ENCODE results near the gene WIPF3. TPM values are rescaled to one million over a fixed set of nuclear protein-coding genes. Genes with fewer than 3 reads are reported as not detected.
A peak's percentile ranks its signal among the peaks of the same experiment; 100 is the strongest.
"Not testable (repeated sequence)": the region's sequence is repeated elsewhere in the genome, so short reads cannot be mapped to it uniquely, and the experiment has no call there.

Gene WIPF3
- total RNA-seq, 1 donor from 2014 or later = 3.4 TPM

DNA sequence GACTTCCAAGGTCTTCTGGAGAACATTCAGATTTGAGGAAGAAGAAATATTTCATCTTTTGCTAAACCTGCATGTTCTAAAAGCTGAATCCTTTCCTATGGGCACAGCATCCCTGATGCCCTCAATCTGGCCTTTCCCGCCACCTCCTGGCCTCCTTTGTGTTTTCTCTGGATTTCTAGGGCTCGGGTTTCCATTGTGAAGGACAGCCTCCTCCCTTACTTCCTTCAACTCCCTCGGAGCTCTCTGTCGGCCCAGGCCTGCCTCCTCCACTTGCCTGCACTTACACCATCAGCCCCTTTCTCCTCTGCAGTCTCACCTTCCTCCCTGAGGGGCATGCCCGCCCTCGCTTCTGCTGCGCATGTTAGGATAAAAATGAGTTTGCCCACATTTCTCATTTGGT, 75.4 kb downstream of the WIPF3 start:
- no peak for DNase-seq

DNA sequence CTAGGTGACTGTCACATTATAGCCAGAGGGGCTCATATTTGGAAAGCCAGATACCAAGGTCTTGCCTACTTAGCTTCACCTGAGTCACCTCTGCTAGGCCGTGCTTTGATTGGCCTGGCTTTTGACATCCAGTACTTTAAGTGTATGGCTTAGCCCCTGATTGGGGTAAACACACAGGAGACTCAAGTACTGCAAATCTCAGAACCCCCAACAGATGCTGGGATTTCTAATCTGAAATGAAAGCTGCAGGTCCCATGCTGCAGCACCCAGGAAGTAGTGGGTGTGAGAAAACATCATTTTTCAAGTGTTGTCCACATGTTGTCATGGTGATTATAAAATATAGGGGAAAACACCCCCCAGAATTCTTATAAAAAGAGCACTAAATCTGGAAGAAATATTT, 76.2 kb downstream of the WIPF3 start:
- no peak for DNase-seq

DNA sequence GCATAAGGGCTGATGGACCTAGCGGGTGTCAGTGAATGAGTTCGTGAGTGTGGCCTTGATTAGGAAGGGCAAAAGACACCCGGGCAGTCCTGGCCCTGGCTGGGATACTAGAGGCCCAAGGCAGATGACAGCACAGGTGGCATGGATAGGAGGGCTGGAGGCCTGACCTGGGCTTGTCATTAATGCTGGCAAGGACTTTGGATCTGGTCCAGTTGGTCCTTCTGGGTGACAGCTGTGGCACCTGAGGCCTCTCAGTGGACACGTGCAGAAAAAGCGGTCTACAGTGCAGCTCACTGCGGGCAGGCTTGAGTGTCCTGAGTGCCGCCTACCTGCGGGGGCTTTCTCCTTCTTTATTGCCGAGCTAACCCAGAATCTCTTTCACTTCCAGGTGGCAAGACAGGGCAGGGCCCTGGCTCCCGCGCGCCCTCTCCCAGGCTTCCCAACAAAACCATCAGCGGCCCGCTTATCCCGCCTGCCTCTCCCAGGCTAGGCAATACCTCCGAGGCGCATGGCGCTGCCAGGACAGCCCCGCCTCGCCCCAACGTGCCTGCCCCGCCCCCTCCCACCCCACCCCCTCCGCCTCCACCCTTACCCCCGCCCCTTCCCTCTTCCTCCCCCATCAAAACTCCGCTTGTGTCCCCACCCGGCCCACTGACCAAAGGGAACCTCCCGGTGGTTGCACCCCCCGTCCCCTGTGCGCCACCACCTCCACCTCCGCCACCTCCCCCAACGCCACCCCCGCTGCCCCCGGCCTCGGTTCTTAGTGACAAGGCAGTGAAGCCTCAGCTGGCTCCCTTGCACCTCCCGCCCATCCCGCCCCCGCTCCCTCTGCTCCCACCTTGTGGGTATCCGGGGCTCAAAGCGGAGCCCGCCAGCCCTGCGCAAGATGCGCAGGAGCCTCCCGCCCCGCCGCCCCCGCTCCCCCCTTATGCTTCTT, 77.4 kb downstream of the WIPF3 start:
- peak; percentile 36 for DNase-seq

DNA sequence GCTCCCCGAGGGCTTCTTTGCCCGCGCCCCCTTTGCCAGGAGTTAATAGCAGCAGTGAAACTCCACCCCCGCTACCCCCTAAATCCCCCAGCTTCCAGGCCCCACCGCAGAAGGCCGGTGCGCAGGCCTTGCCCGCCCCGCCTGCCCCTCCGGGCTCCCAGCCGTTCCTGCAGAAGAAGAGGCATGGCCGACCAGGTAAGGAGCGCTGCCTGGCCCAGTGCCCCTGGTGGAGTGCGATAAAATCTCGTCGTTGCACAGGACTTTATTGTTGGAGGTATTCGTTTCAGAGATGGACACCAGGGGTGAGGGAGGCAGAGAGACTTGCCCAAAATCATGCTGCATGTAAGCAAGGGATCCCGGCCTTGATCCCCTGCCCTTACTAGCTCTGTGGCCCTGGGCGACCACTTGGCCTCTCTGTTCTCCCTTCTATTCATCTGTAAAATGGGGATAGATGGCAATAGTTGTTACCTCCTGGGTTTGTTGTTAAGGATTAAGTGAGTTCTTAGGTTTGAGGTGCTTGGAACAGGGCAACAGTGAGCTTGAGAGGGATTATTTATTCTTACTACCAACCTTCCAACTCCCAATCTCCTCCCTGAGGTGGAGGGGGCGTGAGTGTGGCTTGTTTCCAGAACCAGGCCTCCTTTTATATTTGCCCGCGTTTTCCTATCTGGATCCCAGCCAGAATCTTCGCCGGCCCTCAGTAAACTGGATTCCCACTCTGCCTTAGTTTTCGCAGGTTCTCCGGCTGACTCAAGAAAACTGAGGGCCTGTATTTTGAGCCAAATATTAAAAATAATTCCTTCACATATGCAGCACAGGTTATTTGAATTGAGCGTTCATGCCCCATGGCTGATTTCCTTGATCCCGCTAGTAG, 78.3 kb downstream of the WIPF3 start:
- DNase-seq = peak; percentile 64

DNA sequence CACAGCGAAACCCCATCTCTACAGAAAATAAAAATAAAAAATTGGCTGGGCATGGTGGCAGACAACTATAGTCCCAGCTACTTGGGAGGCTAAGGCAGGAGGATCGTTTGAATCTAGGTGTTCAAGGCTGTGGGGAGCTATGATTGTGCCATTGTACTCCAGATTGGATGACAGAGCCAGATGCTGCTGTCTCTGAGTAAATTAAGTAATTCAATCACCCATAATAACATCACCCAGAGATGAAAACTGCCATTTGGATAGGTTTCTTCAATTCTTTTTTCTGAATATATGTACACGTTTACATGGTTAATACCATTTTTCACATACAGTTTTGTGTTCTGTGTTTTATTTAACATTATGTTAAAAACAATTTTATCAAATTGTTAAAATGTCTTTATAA, 79.3 kb downstream of the WIPF3 start:
- no peak for DNase-seq

DNA sequence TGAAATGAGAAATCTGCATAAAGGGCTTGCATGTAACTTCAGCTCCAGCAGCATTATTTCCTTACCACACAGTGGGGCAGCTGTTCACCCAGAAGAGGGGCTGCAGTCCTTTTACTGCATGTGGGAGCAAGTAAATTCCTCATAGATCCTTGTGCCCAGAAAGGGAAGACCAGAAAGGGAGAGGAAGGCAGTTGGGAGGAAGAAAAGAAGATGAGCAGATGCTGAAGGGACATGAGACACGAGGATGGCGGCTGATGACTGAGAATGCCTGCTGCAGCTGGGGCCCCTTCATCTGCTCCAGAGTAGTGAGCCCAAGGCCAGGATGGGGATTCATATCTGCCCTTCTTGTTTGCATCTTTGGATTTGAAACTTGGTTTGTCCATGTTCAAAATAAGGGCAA, 80.5 kb downstream of the WIPF3 start:
- no peak for DNase-seq

DNA sequence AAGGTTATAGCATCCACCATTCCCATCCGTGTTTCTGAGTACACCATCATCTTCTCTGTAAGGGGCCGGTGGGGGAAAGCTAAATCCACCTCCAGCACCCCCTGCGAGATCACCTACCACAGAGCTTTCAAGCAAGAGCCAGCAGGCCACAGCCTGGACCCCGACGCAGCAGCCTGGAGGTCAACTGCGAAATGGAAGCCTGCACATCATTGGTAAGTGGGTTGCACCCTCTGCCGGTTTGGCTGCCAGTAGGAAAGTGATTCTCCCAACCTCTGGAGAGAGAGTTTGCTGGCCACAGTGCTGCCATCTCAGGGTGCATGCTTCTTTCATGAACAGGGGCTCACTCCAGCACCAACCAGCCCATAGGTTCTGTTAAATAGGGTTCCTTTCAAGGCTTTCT, 81.7 kb downstream of the WIPF3 start:
- no peak for DNase-seq

DNA sequence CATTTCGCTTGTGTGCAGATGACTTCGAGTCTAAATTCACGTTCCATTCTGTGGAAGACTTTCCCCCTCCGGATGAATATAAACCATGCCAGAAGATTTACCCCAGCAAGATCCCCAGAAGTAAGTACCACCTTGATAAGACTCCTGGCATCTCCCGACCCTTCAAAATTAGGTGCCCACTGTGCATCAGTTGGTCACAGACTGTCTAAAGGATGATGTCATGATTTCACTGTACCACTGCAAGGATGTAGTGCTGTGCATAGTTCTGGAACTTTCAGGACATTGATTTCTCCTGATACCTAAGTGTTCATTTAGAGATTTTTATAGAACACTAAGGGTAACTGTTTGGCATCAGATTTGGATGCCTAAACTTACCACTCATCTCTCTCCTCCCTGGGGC, 83.0 kb downstream of the WIPF3 start:
- no peak for DNase-seq

DNA sequence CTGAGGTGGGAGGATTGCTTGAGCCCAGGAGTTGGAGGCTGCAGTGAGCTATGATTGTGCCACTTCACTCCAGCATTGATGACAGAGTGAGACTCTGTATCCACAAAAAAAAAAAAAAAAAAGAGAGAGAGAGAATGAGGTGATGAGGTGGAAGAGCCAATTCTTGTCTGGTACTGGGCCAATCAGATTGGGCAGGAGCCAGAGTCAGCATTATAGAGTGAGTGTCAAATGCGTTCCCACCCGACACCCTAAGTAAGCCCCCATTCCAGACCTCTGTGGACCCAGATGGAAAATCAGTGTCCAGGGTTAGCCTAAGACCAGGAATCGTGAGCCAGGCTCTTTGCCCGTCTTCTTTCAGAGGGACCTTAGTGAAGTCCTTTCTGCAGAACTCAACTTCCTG, 83.9 kb downstream of the WIPF3 start:
- DNase-seq = no peak

DNA sequence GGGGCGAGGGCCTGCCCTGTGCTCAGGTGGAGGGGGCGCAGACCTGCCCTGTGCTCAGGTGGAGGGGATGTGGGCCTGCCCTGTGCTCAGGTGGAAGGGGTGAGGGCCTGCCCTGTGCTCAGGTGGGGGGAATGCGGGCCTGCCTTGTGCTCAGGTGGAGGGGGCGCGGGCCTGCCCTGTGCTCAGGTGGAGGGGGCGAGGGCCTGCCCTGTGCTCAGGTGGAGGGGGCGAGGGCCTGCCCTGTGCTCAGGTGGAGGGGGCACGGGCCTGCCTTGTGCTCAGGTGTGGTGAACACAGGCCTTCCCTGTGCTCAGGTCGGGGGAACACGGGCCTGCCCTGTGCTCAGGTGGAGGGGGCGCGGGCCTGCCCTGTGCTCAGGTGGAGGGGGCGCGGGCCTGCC, 84.5 kb downstream of the WIPF3 start:
- DNase-seq = not testable (repeated sequence)

DNA sequence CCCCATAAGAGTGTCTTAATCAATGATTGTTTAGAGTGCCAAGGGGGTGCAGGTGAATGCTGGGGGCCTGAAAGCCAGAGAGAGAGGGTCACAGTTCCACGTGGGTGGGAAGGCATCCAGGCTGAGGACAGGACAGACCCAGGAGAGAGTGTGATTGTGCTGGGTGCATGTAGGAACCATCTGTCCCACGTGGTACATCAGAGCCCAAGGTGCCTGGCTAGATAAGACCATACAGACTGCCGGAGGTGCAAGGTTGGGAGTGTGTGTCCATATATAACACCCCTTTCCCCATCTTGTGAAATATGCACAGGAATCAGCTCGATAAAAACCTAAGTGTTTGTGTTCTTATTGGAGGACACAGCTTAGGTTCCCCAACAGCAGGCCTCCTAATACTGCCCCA, 85.5 kb downstream of the WIPF3 start:
- no peak for DNase-seq

DNA sequence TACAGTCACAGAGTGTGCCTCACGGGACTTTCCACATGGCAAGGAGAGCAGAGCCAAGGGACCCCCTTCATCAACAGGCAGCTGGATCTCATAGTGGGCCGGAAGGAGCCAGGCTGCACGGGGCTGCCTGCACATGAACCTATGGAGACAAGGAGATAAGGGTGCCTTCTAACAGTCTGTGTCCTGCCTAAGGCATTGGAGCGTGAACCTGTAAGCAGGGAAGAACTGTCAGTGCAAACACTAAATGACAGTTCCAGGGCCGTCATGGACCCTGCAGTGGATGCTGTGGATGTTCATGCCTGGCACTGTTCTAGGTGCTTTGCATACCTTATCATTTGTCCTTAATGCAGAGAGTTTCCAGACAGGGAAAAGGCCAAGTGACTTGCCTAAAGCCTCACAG, 85.9 kb downstream of the WIPF3 start:
- no peak for DNase-seq

DNA sequence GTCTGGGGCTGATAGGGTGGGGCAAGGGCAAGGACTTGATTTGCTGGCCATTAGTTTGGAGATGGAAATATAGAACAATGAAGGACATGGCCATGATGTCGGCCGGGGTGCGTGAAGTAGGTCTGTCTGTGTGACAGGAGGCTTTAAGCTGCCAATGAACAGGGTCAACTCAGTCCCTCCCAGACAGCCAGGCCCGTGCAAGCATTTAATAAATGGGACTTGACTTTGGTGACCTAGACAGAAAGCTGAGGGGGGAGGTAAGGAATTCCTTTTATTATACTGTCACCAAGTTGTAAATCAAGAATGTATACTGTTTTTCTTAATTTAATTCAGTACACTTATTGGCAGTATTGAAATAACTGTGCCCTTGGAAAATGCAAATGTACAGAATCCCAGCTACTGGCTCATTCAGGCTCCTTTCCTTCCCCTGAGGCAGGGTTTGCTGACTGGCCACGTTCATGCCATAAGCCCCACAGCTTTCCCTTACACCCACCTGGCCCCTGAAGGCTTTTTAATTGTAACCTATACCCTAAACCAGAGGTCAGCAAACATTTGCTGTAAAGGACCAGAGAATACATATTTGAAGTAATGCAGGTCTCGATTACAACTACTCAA, 87.2 kb downstream of the WIPF3 start:
- no peak for DNase-seq

DNA sequence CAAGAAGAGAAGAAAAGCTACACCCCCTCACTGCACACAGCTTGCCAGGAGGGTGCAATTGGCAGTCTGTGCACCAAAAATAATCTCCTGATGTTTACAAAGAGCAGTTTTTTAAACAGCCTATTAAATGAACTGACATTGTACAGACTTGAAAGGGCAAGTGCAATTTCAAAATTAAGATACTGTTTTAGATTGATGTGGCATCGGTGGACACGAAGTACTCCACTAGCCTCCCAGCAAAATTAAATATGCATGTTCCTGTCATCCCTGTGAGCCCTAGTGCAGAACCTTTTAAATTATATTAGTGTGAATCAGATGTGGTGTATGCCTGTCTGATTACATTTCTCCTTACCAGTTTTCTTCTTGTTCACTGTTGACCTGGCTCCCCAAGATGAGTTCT, 87.9 kb downstream of the WIPF3 start:
- no peak for DNase-seq

DNA sequence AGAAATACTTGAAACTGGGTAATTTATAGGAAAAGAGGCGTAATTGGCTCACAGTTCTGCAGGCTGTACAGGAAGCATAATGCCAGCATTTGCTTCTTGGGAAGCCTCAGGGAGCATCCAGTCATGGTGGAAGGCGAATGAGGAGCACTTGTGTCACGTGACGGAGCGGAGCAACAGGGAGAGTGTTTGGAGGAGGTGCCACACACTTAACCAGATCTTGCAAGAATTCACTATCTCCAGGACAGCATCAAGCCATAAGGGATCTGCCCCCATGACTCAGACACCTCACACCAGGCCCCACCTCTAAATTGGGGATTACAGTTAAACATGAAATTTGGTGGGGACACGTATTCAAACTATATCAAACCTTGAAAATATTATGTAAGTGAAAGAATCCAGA, 89.3 kb downstream of the WIPF3 start:
- DNase-seq = no peak

DNA sequence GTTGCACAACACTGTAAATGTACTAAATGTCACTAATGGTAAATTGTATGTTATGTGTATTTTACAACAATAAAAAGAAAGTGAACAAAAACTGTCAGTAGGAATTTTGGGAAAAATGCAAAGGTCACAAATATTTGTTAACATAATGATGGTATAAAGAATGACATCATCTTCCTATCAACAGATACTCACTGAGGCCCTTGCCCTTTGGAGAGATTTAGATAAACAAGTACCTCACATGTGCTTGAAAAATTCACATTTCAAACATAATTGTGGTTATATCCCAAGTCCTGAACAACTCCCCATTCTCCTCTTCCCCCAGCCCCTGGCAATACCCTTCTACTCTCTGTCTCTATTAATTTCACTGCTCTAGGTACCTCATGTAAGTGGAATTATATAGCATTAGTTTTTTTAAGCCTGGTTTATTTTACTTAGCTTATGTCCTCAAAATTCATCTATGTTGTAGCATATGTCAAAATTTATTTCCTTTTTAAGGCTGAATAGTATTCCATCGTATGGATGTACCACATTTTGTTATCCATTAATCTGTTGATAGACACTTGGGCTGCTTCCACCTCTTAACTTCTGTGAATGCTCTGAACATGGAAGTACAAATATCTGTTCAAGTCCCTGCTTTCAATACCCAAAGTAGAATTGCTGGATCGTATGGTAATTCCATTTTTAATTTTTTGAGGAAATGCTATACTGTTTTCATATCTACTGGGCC, 90.5 kb downstream of the WIPF3 start:
- DNase-seq = no peak

DNA sequence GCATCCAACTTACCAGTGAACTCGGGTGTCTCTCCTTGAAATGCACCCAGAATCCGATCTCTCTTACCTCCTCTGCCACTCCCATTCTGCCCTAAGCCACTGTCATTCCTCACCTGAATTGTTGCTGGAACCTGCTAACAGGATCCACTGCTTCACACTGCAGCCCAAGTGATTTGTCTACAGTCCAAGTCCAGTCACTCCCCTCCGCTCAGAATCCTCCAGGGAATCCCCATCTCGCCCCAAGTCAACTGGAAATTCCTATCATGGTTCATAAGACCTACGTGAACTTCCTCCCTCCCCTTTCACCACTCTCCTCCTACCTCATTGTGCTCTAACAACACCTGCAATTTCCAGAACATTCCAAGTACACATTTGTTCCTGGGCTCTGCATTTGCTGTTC, 92.0 kb downstream of the WIPF3 start:
- no peak for DNase-seq

DNA sequence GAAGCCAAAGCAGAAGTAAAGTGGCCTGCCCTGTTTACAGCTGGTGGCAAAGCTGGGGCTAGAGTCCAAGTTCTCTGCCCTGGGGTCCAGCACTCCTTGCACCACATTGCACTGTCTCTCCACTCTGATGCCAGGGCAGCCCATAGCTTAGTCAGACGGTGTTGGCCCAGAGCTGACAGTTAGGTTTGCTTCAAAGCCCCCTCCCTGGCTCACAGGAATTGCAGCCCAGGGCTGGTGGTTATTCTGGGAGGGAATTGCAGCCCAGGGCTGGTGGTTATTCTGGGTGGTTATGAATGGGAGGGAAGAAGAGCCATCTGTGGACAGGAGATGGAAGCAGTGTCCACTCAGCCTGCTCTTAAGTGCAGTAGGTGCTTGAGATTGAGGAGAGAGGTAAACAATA, 94.4 kb downstream of the WIPF3 start:
- no peak for DNase-seq

DNA sequence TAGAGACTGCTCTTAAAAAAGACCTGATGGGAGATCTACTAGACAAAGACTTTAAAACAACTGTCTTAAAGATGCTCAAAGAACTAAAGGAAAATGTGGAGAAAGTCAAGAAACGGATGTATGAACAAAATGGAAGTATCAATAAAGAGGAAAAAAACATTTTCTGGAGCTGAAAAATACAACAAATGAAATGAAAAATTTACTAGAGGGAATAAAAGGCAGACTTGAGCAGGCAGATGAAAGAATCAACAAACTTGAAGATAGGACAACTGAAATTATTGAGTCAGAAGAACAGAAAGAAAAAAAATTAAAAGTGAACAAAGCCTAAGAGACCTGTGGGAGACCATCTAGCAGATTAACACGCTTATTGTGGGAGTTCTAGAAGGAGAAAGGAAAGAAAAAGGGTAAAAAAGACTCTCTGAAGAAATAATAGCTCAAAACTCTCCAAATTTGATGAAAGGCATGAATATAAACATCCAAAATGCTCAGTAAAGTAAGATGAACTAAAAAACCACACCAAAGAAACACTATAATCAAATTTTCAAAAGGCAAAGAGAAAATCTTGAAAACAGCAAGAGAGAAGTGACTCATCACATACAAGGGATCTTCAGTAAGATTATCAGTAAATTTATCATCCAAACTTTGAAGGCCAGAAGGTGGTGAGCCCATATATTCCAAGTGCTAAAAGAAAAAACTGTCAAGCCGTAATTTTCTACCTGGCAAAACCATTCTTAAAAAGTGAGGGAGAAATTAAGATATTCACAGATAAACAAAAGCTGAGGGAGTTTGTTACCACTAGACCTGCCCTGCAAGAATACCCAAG, 100.1 kb downstream of the WIPF3 start:
- DNase-seq = no peak

DNA sequence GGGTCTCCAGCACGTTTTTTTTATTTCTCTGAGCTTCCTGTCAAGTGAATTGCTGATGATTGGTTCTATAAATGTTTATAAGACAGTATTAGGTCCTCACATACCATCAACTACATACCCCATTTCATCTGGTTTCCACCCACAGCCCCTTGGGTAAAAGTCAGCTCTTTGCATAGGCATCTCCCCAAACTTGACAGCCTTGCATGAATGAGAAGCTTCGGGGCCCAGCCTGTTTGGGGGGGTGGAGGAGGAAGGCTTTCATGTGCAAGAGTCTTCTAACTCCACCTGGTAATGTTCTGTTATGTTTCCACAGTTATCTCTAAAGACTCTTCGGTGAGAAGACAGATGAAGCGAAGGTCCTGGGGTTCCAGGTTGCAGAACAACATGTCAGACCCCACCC, 107.9 kb downstream of the WIPF3 start:
- no peak for DNase-seq

DNA sequence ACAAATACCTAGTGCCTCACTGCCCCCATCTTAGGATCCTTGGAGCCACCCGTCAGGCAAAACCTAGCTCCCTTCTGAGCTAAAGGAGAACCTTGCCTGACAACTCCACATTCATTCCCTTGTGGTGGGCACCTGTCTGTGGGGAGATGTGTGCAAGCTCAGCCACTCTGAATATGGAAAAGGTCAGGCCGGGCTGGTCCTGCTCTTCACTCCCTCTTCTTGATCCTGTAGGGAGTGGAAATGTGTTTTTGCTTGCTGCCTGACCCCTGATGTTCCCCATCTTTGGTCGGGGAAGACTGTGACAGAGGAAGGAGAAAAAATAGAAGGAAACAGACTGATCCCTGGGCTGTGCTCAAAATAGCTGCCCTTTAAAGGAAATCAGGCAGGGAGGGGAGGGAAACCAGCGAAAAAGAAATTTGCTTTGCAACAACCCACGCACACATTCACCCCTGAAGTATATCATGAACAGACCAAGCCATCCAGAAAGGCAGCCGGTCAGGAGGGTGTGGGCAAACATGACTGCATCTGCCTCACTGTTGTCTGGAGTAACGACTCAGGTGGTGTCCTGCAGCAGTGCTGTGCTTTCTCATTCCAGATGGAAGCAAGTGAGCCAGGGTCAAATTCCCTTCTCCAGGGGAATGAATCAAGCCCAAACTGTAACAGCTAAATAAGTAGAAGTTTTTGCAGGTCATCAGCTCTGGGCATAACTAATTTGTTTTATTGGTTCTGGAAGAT, 109.3 kb downstream of the WIPF3 start:
- no peak for DNase-seq

All from tongue (tissue), 2 donors.